ENCODE data around the gene NUTF2.
A peak's percentile ranks its signal among the peaks of the same experiment; 100 is the strongest.

Gene NUTF2

GRCh38 chr16:67846320-67847063 lies at the start of gene NUTF2:
Gene NUTF2 (plus strand): TSS chr16:67846933. CDS start chr16:67865131, 18,198 bp downstream.
- peak within 1 kb of the TSS; percentile 92 for H3K27ac ChIP-seq (ENCODE audit: extremely low read depth, low read depth, low read length)
- CTCF ChIA-PET, result interaction anchor here (0.6 to 1.7 kb wide), 4 partner anchors 19 to 38 kb away, joined by 3 to 6 read pairs (median 3); partner anchors contain the start of gene NRN1L
- POLR2A ChIA-PET, result interaction anchor here (0.6 to 4.3 kb wide), 14 partner anchors 13 to 325 kb away, joined by 3 to 38 read pairs (median 5); partner anchors contain the start of genes ACD, DDX28, DUS2 and EDC4
- no peaks in the 10 kb centered on the region for H3K9me3 ChIP-seq (ENCODE audit: control insufficient read depth, insufficient read depth, low read depth, low read length)
- H3K4me3 ChIP-seq (ENCODE audit: low read depth, low read length), result peak within 1 kb of the TSS; percentile 91
- H3K4me1 ChIP-seq (ENCODE audit: control insufficient read depth, insufficient read depth, low read length), result peaks cover 16% of the 10 kb centered on the region
- H3K36me3 ChIP-seq (ENCODE audit: control insufficient read depth in 2 of 2, insufficient read depth in 1 of 2, low read length in 2 of 2), result peaks cover 0 to 32% of the 10 kb centered on the region in 2 experiments; a peak in 2 of 3 replicates
- TF ChIP-seq ZNF843 (tag by site-specific recombination; IDR thresholded peaks at IDR 0.05) (peak; percentile 72), IKZF3 (tag by site-specific recombination; IDR thresholded peaks at IDR 0.05) (peak; percentile 89), SP7 (tag by site-specific recombination; IDR thresholded peaks at IDR 0.05) (peak; percentile 81), KLF10 (tag by site-specific recombination; IDR thresholded peaks at IDR 0.05) (peak; percentile 82; the same call in 1 of the 2 replicates), GLIS2 (tag by site-specific recombination; IDR thresholded peaks at IDR 0.05) (peak; percentile 99), ZFHX2 (tag by site-specific recombination; conservative IDR thresholded peaks at IDR 0.05) (no peak; the same call in 1 of the 2 replicates), OVOL3 (tag by site-specific recombination; IDR thresholded peaks at IDR 0.05) (0 out of 2 replicates have a peak, but pooled peaks have one; percentile 26), ZNF391 (tag by site-specific recombination; IDR thresholded peaks at IDR 0.05; ENCODE audit: borderline replicate concordance, low read depth) (no peak), ZNF10 (tag by site-specific recombination; IDR thresholded peaks at IDR 0.05) (no peak), ZBTB7A (tag by site-specific recombination; IDR thresholded peaks at IDR 0.05; ENCODE audit: low read depth) (peak; percentile 67; the same call in 1 of the 2 replicates), ZBTB49 (tag by site-specific recombination; IDR thresholded peaks at IDR 0.05; ENCODE audit: low read depth) (no peak), SP2 (tag by site-specific recombination; IDR thresholded peaks at IDR 0.05) (peak; percentile 86), ZNF777 (tag by site-specific recombination; IDR thresholded peaks at IDR 0.05; ENCODE audit: borderline replicate concordance) (no peak), ZBTB17 (tag by site-specific recombination; IDR thresholded peaks at IDR 0.05) (peak; percentile 92), ZNF692 (tag by site-specific recombination; IDR thresholded peaks at IDR 0.05) (peak; percentile 75; the same call in 1 of the 2 replicates), YY2 (tag by site-specific recombination; IDR thresholded peaks at IDR 0.05) (peak; percentile 84), ZNF341 (tag by site-specific recombination; IDR thresholded peaks at IDR 0.05; ENCODE audit: low read depth) (peak; percentile 92), ZNF580 (tag by site-specific recombination; IDR thresholded peaks at IDR 0.05) (peak; percentile 50; the same call in 1 of the 2 replicates), ZNF335 (tag by site-specific recombination; conservative IDR thresholded peaks at IDR 0.05) (peak; percentile 98), ZBTB1 (tag by site-specific recombination; IDR thresholded peaks at IDR 0.05) (no peak), KLF1 (tag by site-specific recombination; IDR thresholded peaks at IDR 0.05) (peak; percentile 88), ZBTB8A (tag by site-specific recombination; IDR thresholded peaks at IDR 0.05) (peak; percentile 51), KLF7 (tag by site-specific recombination; IDR thresholded peaks at IDR 0.05; ENCODE audit: borderline replicate concordance) (peak; percentile 88; the same call in 1 of the 2 replicates), ZNF423 (tag by site-specific recombination; IDR thresholded peaks at IDR 0.05) (peak; percentile 53; the same call in 1 of the 2 replicates), PBX3 (CRISPR knock-in tag; IDR thresholded peaks at IDR 0.05) (peak; percentile 73), ZNF76 (tag by site-specific recombination; IDR thresholded peaks at IDR 0.05; ENCODE audit: borderline replicate concordance, low read depth) (peak; percentile 99), ZFP69B (tag by site-specific recombination; IDR thresholded peaks at IDR 0.05) (0 out of 2 replicates have a peak, but pooled peaks have one; percentile 29), FEZF1 (tag by site-specific recombination; IDR thresholded peaks at IDR 0.05) (no peak; the same call in 1 of the 2 replicates), WT1 (tag by site-specific recombination; IDR thresholded peaks at IDR 0.05) (peak; percentile 53; the same call in 1 of the 2 replicates), HOXD13 (CRISPR knock-in tag; IDR thresholded peaks at IDR 0.05; ENCODE audit: borderline replicate concordance) (no peak), ZNF660 (tag by site-specific recombination; IDR thresholded peaks at IDR 0.05) (peak; percentile 24; the same call in 1 of the 2 replicates)
